Measurements from ENCODE around the gene TMEM170B. TPM values are rescaled to one million over a fixed set of nuclear protein-coding genes. Genes with fewer than 3 reads are reported as not detected.

TMEM170B gene
- total RNA-seq, 1 donor from 2014 or later: 4.0 TPM

- Mint-ChIP-seq H3K27ac (peak overlapping the region; percentile 75), H3K9me3 (peaks cover 9% of the 10 kb centered on the region), H3K4me1 (ENCODE audit: unreplicated experiment) (peaks cover 45% of the 10 kb centered on the region), H3K4me3 (peak overlapping the region; percentile 18), H3K27me3 (no peaks in the 10 kb centered on the region), H3K36me3 (peaks cover 4% of the 10 kb centered on the region)
- no peak for DNase-seq (ENCODE audit: extremely low spot score, unreplicated experiment)
- TF ChIP-seq CTCF (conservative IDR thresholded peaks at IDR 0.05): no peak
Observed at GRCh38 chr6:11598687-11599086, 61.1 kb downstream of the TMEM170B start.

DNA sequence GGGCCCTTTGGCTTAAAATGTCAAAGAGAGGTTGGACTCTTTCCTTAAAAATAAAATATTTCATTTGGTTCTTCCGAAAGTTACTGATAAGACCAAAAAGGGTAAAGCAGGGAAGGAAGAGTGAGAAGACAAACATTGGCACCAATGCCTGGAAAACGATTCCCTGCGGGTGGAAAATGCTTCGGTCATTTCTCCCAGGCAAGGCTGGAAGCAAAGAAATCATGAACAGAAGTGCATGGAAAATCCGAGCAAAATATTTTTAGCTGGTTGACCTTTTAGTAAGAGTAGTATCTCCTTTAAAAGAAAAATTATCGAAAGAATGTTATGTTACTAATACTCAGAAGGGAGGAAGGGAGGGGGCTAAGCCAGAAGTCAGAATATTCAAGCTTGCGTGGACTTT is 62.7 kb downstream of the TMEM170B start:
- DNase-seq (ENCODE audit: extremely low spot score, unreplicated experiment): no peak
- Mint-ChIP-seq H3K4me3 (no peak overlapping the region), H3K27me3 (no peaks in the 10 kb centered on the region), H3K4me1 (ENCODE audit: unreplicated experiment) (peaks cover 42% of the 10 kb centered on the region), H3K27ac (no peak overlapping the region), H3K36me3 (peaks cover 4% of the 10 kb centered on the region), H3K9me3 (peaks cover 9% of the 10 kb centered on the region)
- no peak for TF ChIP-seq CTCF (conservative IDR thresholded peaks at IDR 0.05)

- H3K9me3 Mint-ChIP-seq: peaks cover 9% of the 10 kb centered on the region
- peaks cover 4% of the 10 kb centered on the region for H3K36me3 Mint-ChIP-seq
- H3K4me3 Mint-ChIP-seq: peak overlapping the region; percentile 10
- peak overlapping the region; percentile 4 for H3K27ac Mint-ChIP-seq
- peaks cover 55% of the 10 kb centered on the region for H3K4me1 Mint-ChIP-seq (ENCODE audit: unreplicated experiment)
- H3K27me3 Mint-ChIP-seq: no peaks in the 10 kb centered on the region
- DNase-seq (ENCODE audit: extremely low spot score, unreplicated experiment): no peak
- no peak for TF ChIP-seq CTCF (conservative IDR thresholded peaks at IDR 0.05)
Observed at GRCh38 chr6:11601776-11602605, 64.4 kb downstream of the TMEM170B start.

GRCh38 chr6:11604215-11604614 is 66.7 kb downstream of the TMEM170B start:
- Mint-ChIP-seq H3K27me3 (no peaks in the 10 kb centered on the region), H3K4me1 (ENCODE audit: unreplicated experiment) (peaks cover 41% of the 10 kb centered on the region), H3K36me3 (peaks cover 2% of the 10 kb centered on the region), H3K4me3 (no peak overlapping the region), H3K9me3 (peaks cover 3% of the 10 kb centered on the region), H3K27ac (no peak overlapping the region)
- DNase-seq (ENCODE audit: extremely low spot score, unreplicated experiment): no peak
- no peak for TF ChIP-seq CTCF (conservative IDR thresholded peaks at IDR 0.05)

- peaks cover 45% of the 10 kb centered on the region for H3K4me1 Mint-ChIP-seq (ENCODE audit: unreplicated experiment)
Observed at GRCh38 chr6:11604836-11605506, 67.4 kb downstream of the TMEM170B start.

More at GRCh38 chr6:11604836-11605506, 67.4 kb downstream of the TMEM170B start:
- Mint-ChIP-seq H3K27me3 (no peaks in the 10 kb centered on the region), H3K9me3 (peaks cover 3% of the 10 kb centered on the region), H3K4me3 (no peak overlapping the region), H3K36me3 (no peaks in the 10 kb centered on the region), H3K27ac (peak overlapping the region; percentile 22)
- no peak for DNase-seq (ENCODE audit: extremely low spot score, unreplicated experiment)
- TF ChIP-seq CTCF (conservative IDR thresholded peaks at IDR 0.05): no peak
